Erythroblast (primary cell): ENCODE results near the gene MUC4.

Experiments used
- GATA1 ChIP-seq: IDR thresholded peaks from 2 replicates; pipeline ENCODE4 v1.6.1; 2011; ENCODE audit warnings: low read depth, mild to moderate bottlenecking, control low read depth, low read length, moderate library complexity
- POLR2A ChIP-seq: IDR thresholded peaks from 2 replicates; pipeline ENCODE4 v1.6.1; 2011; ENCODE audit warnings: mild to moderate bottlenecking, low read length

- TF ChIP-seq POLR2A (no peak), GATA1 (no peak)
Observed at GRCh38 chr3:195800240-195800639, 11.5 kb downstream of the MUC4 start.
